Neuronal stem cell (in vitro differentiated cells): ENCODE results near the gene LILRA2.
"Not testable (repeated sequence)": the region's sequence is repeated elsewhere in the genome, so short reads cannot be mapped to it uniquely, and the experiment has no call there.

Source experiments
- DNase-seq: peaks from one replicate; pipeline ENCODE4 v3.0.0-alpha.2; 2013; ENCODE audit warnings: low spot score
- H2AFZ ChIP-seq: one replicate; pipeline ENCODE4 v1.6.1; 2013; ENCODE audit warnings: mild to moderate bottlenecking, low read length, inconsistent platforms
- H2AK5ac ChIP-seq: 2 replicates; pipeline ENCODE4 v1.6.1; 2013; ENCODE audit warnings: low read depth, mild to moderate bottlenecking, inconsistent platforms, low read length, moderate library complexity, mixed read lengths
- H2BK120ac ChIP-seq: 2 replicates; pipeline ENCODE4 v1.6.1; 2013; ENCODE audit warnings: low read depth, mild to moderate bottlenecking, inconsistent platforms, low read length, moderate library complexity, mixed read lengths
- H2BK12ac ChIP-seq: one replicate; pipeline ENCODE4 v1.6.1; 2013; ENCODE audit warnings: low read length, inconsistent platforms
- H2BK15ac ChIP-seq: 2 replicates; pipeline ENCODE4 v1.6.1; 2013; ENCODE audit warnings: mild to moderate bottlenecking, low read length, inconsistent platforms, mixed read lengths
- H2BK5ac ChIP-seq: one replicate; pipeline ENCODE4 v1.6.1; 2013; ENCODE audit warnings: inconsistent platforms, mild to moderate bottlenecking, low read length, moderate library complexity
- H3K14ac ChIP-seq: one replicate; pipeline ENCODE4 v1.6.1; 2013; ENCODE audit warnings: low read length, inconsistent platforms
- H3K18ac ChIP-seq: 2 replicates; pipeline ENCODE4 v1.6.1; 2013; ENCODE audit warnings: low read length, inconsistent platforms
- H3K23ac ChIP-seq: 2 replicates; pipeline ENCODE4 v1.6.1; 2013; ENCODE audit warnings: low read depth, mild to moderate bottlenecking, mixed read lengths, low read length, inconsistent platforms; ENCODE audit not compliant: poor library complexity
- H3K27ac ChIP-seq: replicated peaks from 3 replicates; pipeline ENCODE4 v1.5.1; 2013; ENCODE audit warnings: low read length, inconsistent platforms
- H3K27me3 ChIP-seq, 3 experiments: 2 replicates each; pipeline ENCODE4 v1.6.1; 2013; ENCODE audit warnings: low read length in 3 of 3, mild to moderate bottlenecking in 2 of 3, inconsistent platforms in 1 of 3, low read depth in 1 of 3, mixed read lengths in 1 of 3, moderate library complexity in 1 of 3; ENCODE audit not compliant: control insufficient read depth in 3 of 3, insufficient read depth in 3 of 3
- H3K36me3 ChIP-seq, 2 donors: replicated peaks in 1 of 2; 2 replicates each; pipeline ENCODE4 v1.6.1; 2013; ENCODE audit warnings: low read length in 2 of 2; ENCODE audit not compliant: control insufficient read depth in 2 of 2, insufficient read depth in 2 of 2
- H3K4ac ChIP-seq: 2 replicates; pipeline ENCODE4 v1.6.1; 2013; ENCODE audit warnings: inconsistent platforms, mild to moderate bottlenecking, low read length, moderate library complexity
- H3K4me1 ChIP-seq, 2 donors: 1 replicate in 1 of 2; 2 replicates in 1 of 2; pipeline ENCODE4 v1.6.1; 2013; ENCODE audit warnings: low read length in 2 of 2, low read depth in 1 of 2; ENCODE audit not compliant: control insufficient read depth in 2 of 2, insufficient read depth in 1 of 2
- H3K4me2 ChIP-seq: one replicate; pipeline ENCODE4 v1.6.1; 2013; ENCODE audit warnings: mild to moderate bottlenecking, low read length, inconsistent platforms; ENCODE audit not compliant: insufficient read depth, poor library complexity, severe bottlenecking
- H3K4me3 ChIP-seq, 2 donors: 2 replicates each; pipeline ENCODE4 v1.5.1; 2013; ENCODE audit warnings: low read length in 2 of 2, mild to moderate bottlenecking in 2 of 2, inconsistent platforms in 1 of 2, moderate library complexity in 1 of 2
- H3K79me1 ChIP-seq: one replicate; pipeline ENCODE4 v1.6.1; 2013; ENCODE audit warnings: low read depth, mild to moderate bottlenecking, inconsistent platforms, low read length, moderate library complexity
- H3K9ac ChIP-seq: one replicate; pipeline ENCODE4 v1.6.1; 2013; ENCODE audit warnings: mild to moderate bottlenecking, low read depth, low read length, inconsistent platforms; ENCODE audit not compliant: poor library complexity
- H3K9me3 ChIP-seq, 2 donors: replicated peaks in 1 of 2; 2 replicates each; pipeline versions ENCODE3 to v1.6.1; 2013; ENCODE audit warnings: low read length in 2 of 2, mild to moderate bottlenecking in 2 of 2, inconsistent platforms in 1 of 2, low read depth in 1 of 2, mixed read lengths in 1 of 2, moderate library complexity in 1 of 2; ENCODE audit not compliant: control insufficient read depth in 2 of 2, insufficient read depth in 1 of 2
- H4K8ac ChIP-seq: one replicate; pipeline ENCODE4 v1.6.1; 2013; ENCODE audit warnings: low read depth, mild to moderate bottlenecking, inconsistent platforms, low read length, moderate library complexity
- H4K91ac ChIP-seq: one replicate; pipeline ENCODE4 v1.6.1; 2013; ENCODE audit warnings: low read length, low read depth, mild to moderate bottlenecking, inconsistent platforms; ENCODE audit not compliant: poor library complexity
- WGBS, 2 donors: extraction: QIAGEN DNeasy Blood & Tissue Kit; methylation state at CpG; one replicate each; pipeline ENCODE4 v1.1.7; 2013; ENCODE audit warnings: missing lambda C conversion rate in 2 of 2, mixed read lengths in 1 of 2; ENCODE audit not compliant: insufficient read length in 2 of 2, insufficient replicate concordance in 1 of 2; ENCODE audit errors: extremely low coverage in 2 of 2; 5-methylcytosine and 5-hydroxymethylcytosine counted together

Gene LILRA2

GRCh38 chr19:54631489-54632337 lies 58.1 kb downstream of the LILRA2 start:
- not testable (repeated sequence) for DNase-seq, H3K9ac ChIP-seq, H3K14ac ChIP-seq, H3K23ac ChIP-seq, H2BK15ac ChIP-seq, H2BK5ac ChIP-seq, H2BK120ac ChIP-seq, H3K4me1 ChIP-seq, H3K79me1 ChIP-seq, H3K36me3 ChIP-seq, H3K27me3 ChIP-seq, H2AK5ac ChIP-seq, H4K8ac ChIP-seq, H4K91ac ChIP-seq, H3K4me3 ChIP-seq, H3K4ac ChIP-seq, H3K18ac ChIP-seq, H2BK12ac ChIP-seq, H2AFZ ChIP-seq, H3K4me2 ChIP-seq, H3K27ac ChIP-seq
- no CpG with 5 or more reads among the region's 23 CpGs for WGBS, 2 donors
- peaks cover 0 to 20% of the 10 kb centered on the region in 2 donors for H3K9me3 ChIP-seq

- H2AK5ac ChIP-seq, H3K27ac ChIP-seq, H4K8ac ChIP-seq, H4K91ac ChIP-seq, H2AFZ ChIP-seq, H3K18ac ChIP-seq, H3K27me3 ChIP-seq, H2BK5ac ChIP-seq, H3K36me3 ChIP-seq, H2BK120ac ChIP-seq, H3K4me1 ChIP-seq, H3K4me3 ChIP-seq, H3K23ac ChIP-seq, H3K4ac ChIP-seq, DNase-seq, H3K4me2 ChIP-seq, H3K9ac ChIP-seq, H3K79me1 ChIP-seq, H2BK15ac ChIP-seq, H3K14ac ChIP-seq, H2BK12ac ChIP-seq: not testable (repeated sequence)
- WGBS, 2 donors = no CpG with 5 or more reads among the region's 16 CpGs
- peaks cover 0 to 18% of the 10 kb centered on the region in 2 donors for H3K9me3 ChIP-seq
Measured at GRCh38 chr19:54632517-54632916, 58.9 kb downstream of the LILRA2 start.

GRCh38 chr19:54633401-54633800 lies 59.8 kb downstream of the LILRA2 start:
- Histone ChIP-seq H4K91ac (no peak overlapping the region), H4K8ac (no peak overlapping the region), H2AFZ (no peak overlapping the region), H3K36me3 (no peaks in the 10 kb centered on the region), H2AK5ac (no peak overlapping the region), H3K18ac (no peak overlapping the region), H2BK15ac (no peak overlapping the region), H3K9me3 (peaks cover 0 to 18% of the 10 kb centered on the region in 2 donors), H3K4me3 (no peak overlapping the region), H3K79me1 (no peaks in the 10 kb centered on the region), H2BK5ac (no peak overlapping the region), H3K4me1 (no peaks in the 10 kb centered on the region), H3K14ac (no peak overlapping the region), H3K9ac (no peak overlapping the region), H2BK12ac (no peak overlapping the region), H3K23ac (no peak overlapping the region), H3K27ac (no peak overlapping the region), H2BK120ac (no peak overlapping the region), H3K27me3 (peaks cover 0 to 9% (median 0%) of the 10 kb centered on the region in 3 experiments), H3K4me2 (no peak overlapping the region), H3K4ac (no peak overlapping the region)
- no peak for DNase-seq
- no CpG with 5 or more reads among the region's 7 CpGs for WGBS, 2 donors

DNA sequence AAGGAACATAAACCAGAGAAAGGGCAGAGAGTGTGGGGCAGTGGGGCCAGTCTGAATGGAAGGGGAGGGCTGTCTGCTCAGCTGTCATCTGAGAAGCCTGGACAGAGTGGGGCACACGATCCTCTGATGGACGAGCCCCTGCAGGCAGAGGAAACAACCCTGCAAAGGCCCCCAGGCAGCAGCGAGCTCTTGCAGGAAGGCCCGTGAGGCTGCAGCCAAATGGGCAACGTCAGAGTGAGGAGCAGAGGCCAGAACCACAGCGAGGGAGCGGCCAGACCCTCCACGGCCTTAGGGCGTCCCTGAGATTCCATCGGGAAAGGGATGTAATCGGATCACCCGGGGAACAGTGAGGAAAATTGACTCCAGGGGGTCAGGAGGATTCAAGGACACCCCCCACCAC lies 62.5 kb downstream of the LILRA2 start:
- not testable (repeated sequence) for H3K27me3 ChIP-seq, H3K4ac ChIP-seq, H2BK15ac ChIP-seq, H3K18ac ChIP-seq, H3K79me1 ChIP-seq, H3K4me2 ChIP-seq, H3K27ac ChIP-seq, H2AFZ ChIP-seq, H4K8ac ChIP-seq, H3K4me1 ChIP-seq, DNase-seq, H2BK5ac ChIP-seq, H4K91ac ChIP-seq, H3K4me3 ChIP-seq, H3K9ac ChIP-seq, H3K14ac ChIP-seq, H2BK12ac ChIP-seq, H3K23ac ChIP-seq, H3K36me3 ChIP-seq, H2BK120ac ChIP-seq, H2AK5ac ChIP-seq
- H3K9me3 ChIP-seq = peaks cover 0 to 12% of the 10 kb centered on the region in 2 donors
- WGBS, 2 donors = no CpG with 5 or more reads among the region's 12 CpGs
